ENCODE data around the gene ARID1A.

DNA sequence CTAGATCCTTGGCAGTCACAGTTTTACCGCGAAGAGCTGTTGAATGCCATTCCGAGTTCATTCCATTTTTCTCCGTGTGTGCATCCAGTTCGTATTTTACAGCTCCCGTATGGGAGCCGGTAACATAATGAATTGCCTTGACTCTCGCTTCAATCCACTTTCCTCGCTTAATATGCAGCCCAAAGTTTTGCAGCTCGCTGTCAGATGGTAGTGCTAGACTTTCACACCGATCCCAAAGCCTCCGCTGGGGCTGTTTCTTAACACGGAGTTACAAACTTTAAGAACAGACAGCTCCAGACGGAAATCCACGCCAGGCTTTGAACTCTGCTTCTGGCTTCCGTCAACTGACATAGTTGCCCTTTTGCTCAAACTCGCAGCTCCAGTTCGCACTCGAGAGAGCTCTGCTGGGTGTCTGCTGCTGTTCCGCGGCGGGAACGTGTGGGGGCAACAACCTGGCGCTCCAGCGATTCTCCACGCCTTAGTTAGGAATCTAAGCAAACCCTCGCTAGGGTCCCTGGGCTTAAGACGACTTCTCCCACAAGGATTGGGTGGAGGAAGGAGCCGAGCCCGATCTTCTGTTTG, 3.5 kb upstream of the ARID1A start:
- TF ChIP-seq, protein P1, sequence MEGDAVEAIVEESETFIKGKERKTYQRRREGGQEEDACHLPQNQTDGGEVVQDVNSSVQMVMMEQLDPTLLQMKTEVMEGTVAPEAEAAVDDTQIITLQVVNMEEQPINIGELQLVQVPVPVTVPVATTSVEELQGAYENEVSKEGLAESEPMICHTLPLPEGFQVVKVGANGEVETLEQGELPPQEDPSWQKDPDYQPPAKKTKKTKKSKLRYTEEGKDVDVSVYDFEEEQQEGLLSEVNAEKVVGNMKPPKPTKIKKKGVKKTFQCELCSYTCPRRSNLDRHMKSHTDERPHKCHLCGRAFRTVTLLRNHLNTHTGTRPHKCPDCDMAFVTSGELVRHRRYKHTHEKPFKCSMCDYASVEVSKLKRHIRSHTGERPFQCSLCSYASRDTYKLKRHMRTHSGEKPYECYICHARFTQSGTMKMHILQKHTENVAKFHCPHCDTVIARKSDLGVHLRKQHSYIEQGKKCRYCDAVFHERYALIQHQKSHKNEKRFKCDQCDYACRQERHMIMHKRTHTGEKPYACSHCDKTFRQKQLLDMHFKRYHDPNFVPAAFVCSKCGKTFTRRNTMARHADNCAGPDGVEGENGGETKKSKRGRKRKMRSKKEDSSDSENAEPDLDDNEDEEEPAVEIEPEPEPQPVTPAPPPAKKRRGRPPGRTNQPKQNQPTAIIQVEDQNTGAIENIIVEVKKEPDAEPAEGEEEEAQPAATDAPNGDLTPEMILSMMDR (IDR thresholded peaks at IDR 0.05; ENCODE audit: low read depth, low read length): no peak; the same call in 1 of the 2 replicates
- TF ChIP-seq EZH2phosphoT487 (IDR thresholded peaks at IDR 0.05; ENCODE audit: low read depth): no peak

Data from OCI-LY3 (cell line).